PC-3 (cell line): ENCODE results near the gene CMTR2. TPM values are rescaled to one million over a fixed set of nuclear protein-coding genes. Genes with fewer than 3 reads are reported as not detected.
"Not testable (repeated sequence)": the region's sequence is repeated elsewhere in the genome, so short reads cannot be mapped to it uniquely, and the experiment has no call there.

ENCODE experiments used
- ATAC-seq: fragments of 200-7000 bp; cut with Tn5 transposase; 2 replicates; pipeline ENCODE4 v1.9.1; 2020; ENCODE audit warnings: mild to moderate bottlenecking, moderate library complexity
- BruUV-seq: library from RNA; stranded (reverse); fragments of 400-500 nt; replicated peaks from 2 replicates; lab custom pipeline; 2021; lab: Mats Ljungman, UMichigan
- CTCF ChIA-PET: fragments of 300-600 bp; sonication (Branson Sonifier 250); formaldehyde crosslinking; loops from one replicate; lab custom pipeline; 2022; ENCODE audit warnings: antibody characterized with exemption; lab: Charles Lee
- POLR2A ChIA-PET: fragments of 300-600 bp; sonication (Branson Sonifier 250); formaldehyde crosslinking; loops from one replicate; lab custom pipeline; 2022; ENCODE audit warnings: antibody characterized with exemption; ENCODE audit not compliant: unreplicated experiment; lab: Charles Lee
- DNase-seq: peaks from one replicate; pipeline ENCODE4 v3.0.0-alpha.2; 2015
- H2AFZ ChIP-seq: fragments of 300-600 bp; sonication (generic); 2 replicates; pipeline ENCODE4 v1.6.0; 2016; ENCODE audit warnings: antibody characterized with exemption, low read length
- H3F3A ChIP-seq: fragments of 300-600 bp; sonication (generic); one replicate; pipeline ENCODE4 v1.6.0; 2017; ENCODE audit warnings: antibody characterized with exemption, low read length, control low read depth, mild to moderate bottlenecking; ENCODE audit not compliant: unreplicated experiment
- H3K27ac ChIP-seq: fragments of 300-600 bp; sonication (generic); 2 replicates; pipeline ENCODE4 v1.5.1; 2016; ENCODE audit warnings: mild to moderate bottlenecking, low read length
- H3K27me3 ChIP-seq: fragments of 300-600 bp; sonication (generic); 2 replicates; pipeline ENCODE4 v1.6.1; 2016; ENCODE audit warnings: low read length, mixed read lengths
- H3K36me3 ChIP-seq: fragments of 300-600 bp; sonication (generic); 2 replicates; pipeline ENCODE4 v1.6.1; 2016; ENCODE audit warnings: low read depth, mixed run types, low read length, mixed read lengths
- H3K4me1 ChIP-seq: fragments of 300-600 bp; sonication (generic); 2 replicates; pipeline ENCODE4 v1.5.1; 2016; ENCODE audit warnings: low read length; ENCODE audit not compliant: insufficient read depth
- H3K4me2 ChIP-seq: fragments of 300-600 bp; sonication (generic); 2 replicates; pipeline ENCODE4 v1.6.0; 2016; ENCODE audit warnings: low read length
- H3K4me3 ChIP-seq: fragments of 300-600 bp; sonication (generic); 2 replicates; pipeline ENCODE4 v1.5.1; 2016; ENCODE audit warnings: mild to moderate bottlenecking, low read length, mixed read lengths
- H3K79me2 ChIP-seq: fragments of 300-600 bp; sonication (generic); 2 replicates; pipeline ENCODE4 v1.6.1; 2017; ENCODE audit warnings: low read length, mixed read lengths
- H3K9ac ChIP-seq: fragments of 300-600 bp; sonication (generic); 2 replicates; pipeline ENCODE4 v1.6.0; 2016; ENCODE audit warnings: mild to moderate bottlenecking, low read length
- H3K9me2 ChIP-seq: fragments of 300-600 bp; sonication (generic); replicated peaks from 2 replicates; pipeline ENCODE4 v1.6.1; 2016; ENCODE audit warnings: mixed run types, low read length, mixed read lengths
- H3K9me3 ChIP-seq: fragments of 300-600 bp; sonication (generic); 2 replicates; pipeline ENCODE4 v1.6.1; 2016; ENCODE audit warnings: low read length, mixed read lengths
- H4K20me1 ChIP-seq: fragments of 300-600 bp; sonication (generic); 2 replicates; pipeline ENCODE4 v1.6.1; 2016; ENCODE audit warnings: low read length, mixed read lengths
- EZH2 ChIP-seq: fragments of 300-600 bp; sonication (generic); IDR thresholded peaks from one replicate; pipeline ENCODE4 v1.6.1; 2017; ENCODE audit warnings: antibody characterized with exemption, mild to moderate bottlenecking, low read length; ENCODE audit not compliant: unreplicated experiment
- EZH2phosphoT487 ChIP-seq: fragments of 300-600 bp; sonication (generic); IDR thresholded peaks from 2 replicates; pipeline ENCODE4 v1.6.1; 2018; ENCODE audit warnings: mild to moderate bottlenecking, antibody characterized with exemption, low read length, borderline replicate concordance
- intact Hi-C: fragments of 100-400 bp; cut with micrococcal nuclease; formaldehyde crosslinking; loops from 2 replicates; pipeline ENCODE4 v1.9.0; 2023
- total RNA-seq: library from RNA; depleted of rRNA; stranded (reverse); fragments of >200 nt; gene quantifications from 2 replicates; pipeline ENCODE4 v1.2.3, GENCODE V29; 2014
- TF ChIP-seq, protein P1 (sequence below): fragments of 300-600 bp; sonication (generic); conservative IDR thresholded peaks from 2 replicates; pipeline ENCODE4 v1.5.1; 2017; ENCODE audit warnings: antibody characterized with exemption, low read depth, mild to moderate bottlenecking, low read length

The CMTR2 gene
- total RNA-seq, 1 experiment from 2014 or later, result 14.7 TPM

DNA sequence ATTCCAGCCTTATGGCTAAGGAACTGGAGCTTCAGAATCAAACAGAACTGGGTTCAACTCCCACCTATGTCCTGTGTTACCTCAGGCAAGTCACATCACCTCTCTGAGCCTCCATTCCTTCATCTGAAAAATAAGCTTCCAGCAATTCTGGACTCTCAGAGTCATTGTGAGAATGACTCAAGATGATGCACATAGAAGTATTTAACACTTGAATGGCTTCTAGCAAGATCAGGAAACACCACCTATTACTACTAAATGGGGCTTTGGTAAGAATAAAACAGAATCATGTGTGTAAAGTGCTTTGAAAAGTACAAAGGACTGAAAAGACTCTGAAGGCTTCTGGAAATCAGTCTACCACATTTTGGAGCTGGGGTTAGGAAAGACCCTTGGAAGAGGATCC, 38.5 kb upstream of the CMTR2 start:
- BruUV-seq, result no TSS peak
- Histone ChIP-seq H3K4me1 (no peaks in the 10 kb centered on the region), H3K27me3 (peaks cover 5% of the 10 kb centered on the region), H3F3A (no peaks in the 10 kb centered on the region), H3K4me2 (no peak overlapping the region), H2AFZ (no peak overlapping the region), H3K27ac (no peak overlapping the region), H3K36me3 (no peaks in the 10 kb centered on the region), H3K4me3 (no peak overlapping the region), H3K9me2 (no peaks in the 10 kb centered on the region), H3K79me2 (no peaks in the 10 kb centered on the region), H4K20me1 (no peaks in the 10 kb centered on the region), H3K9me3 (no peaks in the 10 kb centered on the region), H3K9ac (no peak overlapping the region)
- TF ChIP-seq EZH2phosphoT487 (no peak), EZH2 (no peak)
- TF ChIP-seq, protein P1, sequence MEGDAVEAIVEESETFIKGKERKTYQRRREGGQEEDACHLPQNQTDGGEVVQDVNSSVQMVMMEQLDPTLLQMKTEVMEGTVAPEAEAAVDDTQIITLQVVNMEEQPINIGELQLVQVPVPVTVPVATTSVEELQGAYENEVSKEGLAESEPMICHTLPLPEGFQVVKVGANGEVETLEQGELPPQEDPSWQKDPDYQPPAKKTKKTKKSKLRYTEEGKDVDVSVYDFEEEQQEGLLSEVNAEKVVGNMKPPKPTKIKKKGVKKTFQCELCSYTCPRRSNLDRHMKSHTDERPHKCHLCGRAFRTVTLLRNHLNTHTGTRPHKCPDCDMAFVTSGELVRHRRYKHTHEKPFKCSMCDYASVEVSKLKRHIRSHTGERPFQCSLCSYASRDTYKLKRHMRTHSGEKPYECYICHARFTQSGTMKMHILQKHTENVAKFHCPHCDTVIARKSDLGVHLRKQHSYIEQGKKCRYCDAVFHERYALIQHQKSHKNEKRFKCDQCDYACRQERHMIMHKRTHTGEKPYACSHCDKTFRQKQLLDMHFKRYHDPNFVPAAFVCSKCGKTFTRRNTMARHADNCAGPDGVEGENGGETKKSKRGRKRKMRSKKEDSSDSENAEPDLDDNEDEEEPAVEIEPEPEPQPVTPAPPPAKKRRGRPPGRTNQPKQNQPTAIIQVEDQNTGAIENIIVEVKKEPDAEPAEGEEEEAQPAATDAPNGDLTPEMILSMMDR, result no peak
- POLR2A ChIA-PET, result no interaction called here
- DNase-seq (no peak), ATAC-seq (no peak)
- CTCF ChIA-PET, result no interaction called here
- intact Hi-C loops, result no loop called here

DNA sequence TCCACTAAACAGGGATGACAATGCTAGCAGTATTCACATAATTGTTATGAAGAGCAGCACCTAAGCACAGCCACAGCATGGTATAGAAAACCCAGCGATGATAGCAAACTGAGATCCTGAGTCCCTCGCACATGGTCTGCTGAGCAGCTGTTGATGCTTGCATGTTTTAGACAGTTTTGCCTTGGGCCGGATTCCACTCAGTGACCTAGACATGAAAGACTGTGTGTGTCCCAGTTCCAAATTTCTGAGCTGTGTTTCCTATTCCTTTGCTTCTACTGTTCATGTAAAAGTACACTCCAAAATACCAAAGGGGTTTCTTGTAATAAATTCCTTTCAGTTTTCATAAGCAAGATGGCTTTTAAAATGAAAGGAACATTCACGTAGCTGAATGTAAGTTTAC, 30.8 kb upstream of the CMTR2 start:
- intact Hi-C loops, result no loop called here

GRCh38 chr16:71315269-71315668, 26.1 kb upstream of the CMTR2 start:
- ATAC-seq (no peak), DNase-seq (no peak)
- Histone ChIP-seq H3K4me3 (no peak overlapping the region), H3K4me1 (no peaks in the 10 kb centered on the region), H3K4me2 (no peak overlapping the region), H2AFZ (no peak overlapping the region), H3K9me2 (no peaks in the 10 kb centered on the region), H3K27me3 (peaks cover 4% of the 10 kb centered on the region; the same call in 1 of the 2 replicates), H3K27ac (no peak overlapping the region), H4K20me1 (no peaks in the 10 kb centered on the region), H3K9me3 (no peaks in the 10 kb centered on the region), H3K9ac (no peak overlapping the region), H3K79me2 (no peaks in the 10 kb centered on the region), H3K36me3 (no peaks in the 10 kb centered on the region; the same call in 1 of the 2 replicates), H3F3A (no peaks in the 10 kb centered on the region)
- ChIA-PET POLR2A (no interaction called here), CTCF (no interaction called here)
- no peak for TF ChIP-seq EZH2phosphoT487
- no peak for TF ChIP-seq EZH2
- TF ChIP-seq, protein P1, result no peak
- intact Hi-C loops, result no loop called here
- no TSS peak for BruUV-seq

More for the DNA sequence above, 30.8 kb upstream of the CMTR2 start:
- Histone ChIP-seq H2AFZ (no peak overlapping the region), H3K36me3 (no peaks in the 10 kb centered on the region), H3K9me2 (no peaks in the 10 kb centered on the region), H3K79me2 (no peaks in the 10 kb centered on the region), H4K20me1 (no peaks in the 10 kb centered on the region), H3K27me3 (peaks cover 25% of the 10 kb centered on the region), H3F3A (no peaks in the 10 kb centered on the region), H3K4me1 (no peaks in the 10 kb centered on the region), H3K4me2 (no peak overlapping the region), H3K9ac (no peak overlapping the region), H3K4me3 (no peak overlapping the region), H3K9me3 (no peaks in the 10 kb centered on the region), H3K27ac (no peak overlapping the region)
- CTCF ChIA-PET, result no interaction called here
- no peak for ATAC-seq
- BruUV-seq, result no TSS peak
- POLR2A ChIA-PET, result no interaction called here
- TF ChIP-seq EZH2, result no peak
- TF ChIP-seq, protein P1, result no peak
- no peak for TF ChIP-seq EZH2phosphoT487
- no peak for DNase-seq

DNA sequence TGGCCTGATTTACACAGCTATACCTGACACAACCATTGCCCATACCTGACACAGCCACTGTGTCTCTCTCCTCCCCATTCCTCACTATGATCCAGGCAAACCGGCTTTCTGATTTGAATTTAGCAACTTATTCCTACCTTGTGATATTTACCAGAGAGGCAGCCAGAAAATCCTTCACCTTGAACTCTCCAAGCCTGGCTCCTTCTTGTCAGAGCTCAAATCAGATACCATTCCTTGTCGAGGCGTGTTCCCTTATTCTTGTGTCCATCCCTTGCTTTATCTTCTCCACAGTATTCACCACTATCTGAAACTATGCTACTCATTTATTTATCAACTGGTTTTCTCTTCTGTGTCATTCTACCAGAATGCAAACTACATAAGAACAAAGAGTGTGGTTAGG, 24.4 kb upstream of the CMTR2 start:
- ATAC-seq, H3K27ac ChIP-seq, H3F3A ChIP-seq, H3K9ac ChIP-seq, H3K9me2 ChIP-seq, DNase-seq, H3K36me3 ChIP-seq, H3K4me3 ChIP-seq, H3K9me3 ChIP-seq, BruUV-seq, H3K79me2 ChIP-seq, H4K20me1 ChIP-seq, H3K4me1 ChIP-seq, H3K4me2 ChIP-seq, POLR2A ChIA-PET, H2AFZ ChIP-seq, H3K27me3 ChIP-seq: not testable (repeated sequence)
- CTCF ChIA-PET, result interaction anchor here (0.7 kb wide), 1 partner anchor 10 kb away, joined by 3 read pairs; no protein-coding TSS in a partner anchor
- intact Hi-C loops, result loop anchor here (5.0 kb wide), 1 partner anchor 96 kb away; no protein-coding TSS in a partner anchor
